ENCODE data around the gene LAMA2. TPM values are rescaled to one million over a fixed set of nuclear protein-coding genes. Genes with fewer than 3 reads are reported as not detected.

The LAMA2 gene
- total RNA-seq, 6 experiments from 2014 or later: 2.9 to 12.1 (median 6.2) TPM

- 48% methylated on average over 2 of the region's 2 CpGs for WGBS (ENCODE audit: insufficient coverage, low coverage, low lambda C conversion rate, missing lambda C conversion rate)
- intact Hi-C loops (cut with DNase I): no loop called here
- ATAC-seq: no peak
Measured at GRCh38 chr6:129191235-129191634, 308.3 kb downstream of the LAMA2 start.

DNA sequence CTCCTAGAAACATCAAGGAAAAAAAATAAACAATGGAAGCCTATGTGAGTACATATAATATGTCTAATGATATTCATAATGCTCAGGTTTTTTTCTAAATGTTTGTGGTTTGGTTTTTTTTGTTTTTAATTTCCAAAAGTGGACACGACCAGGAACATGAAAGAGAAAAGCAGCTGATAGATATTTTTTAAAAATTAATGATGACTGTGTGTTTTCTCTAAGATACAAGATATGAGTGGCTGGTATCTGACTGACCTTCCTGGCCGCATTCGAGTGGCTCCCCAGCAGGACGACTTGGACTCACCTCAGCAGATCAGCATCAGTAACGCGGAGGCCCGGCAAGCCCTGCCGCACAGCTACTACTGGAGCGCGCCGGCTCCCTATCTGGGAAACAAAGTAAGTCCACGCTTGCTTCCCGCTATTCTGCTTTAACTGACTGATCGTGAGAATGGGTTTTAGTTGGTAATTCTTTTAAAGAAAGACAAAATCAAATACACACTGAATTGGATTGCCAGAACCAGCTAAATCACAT lies 309.6 kb downstream of the LAMA2 start:
- WGBS (ENCODE audit: insufficient coverage, low coverage, low lambda C conversion rate, missing lambda C conversion rate): 68% methylated on average over 14 of the region's 14 CpGs
- TF ChIP-seq, protein P1, sequence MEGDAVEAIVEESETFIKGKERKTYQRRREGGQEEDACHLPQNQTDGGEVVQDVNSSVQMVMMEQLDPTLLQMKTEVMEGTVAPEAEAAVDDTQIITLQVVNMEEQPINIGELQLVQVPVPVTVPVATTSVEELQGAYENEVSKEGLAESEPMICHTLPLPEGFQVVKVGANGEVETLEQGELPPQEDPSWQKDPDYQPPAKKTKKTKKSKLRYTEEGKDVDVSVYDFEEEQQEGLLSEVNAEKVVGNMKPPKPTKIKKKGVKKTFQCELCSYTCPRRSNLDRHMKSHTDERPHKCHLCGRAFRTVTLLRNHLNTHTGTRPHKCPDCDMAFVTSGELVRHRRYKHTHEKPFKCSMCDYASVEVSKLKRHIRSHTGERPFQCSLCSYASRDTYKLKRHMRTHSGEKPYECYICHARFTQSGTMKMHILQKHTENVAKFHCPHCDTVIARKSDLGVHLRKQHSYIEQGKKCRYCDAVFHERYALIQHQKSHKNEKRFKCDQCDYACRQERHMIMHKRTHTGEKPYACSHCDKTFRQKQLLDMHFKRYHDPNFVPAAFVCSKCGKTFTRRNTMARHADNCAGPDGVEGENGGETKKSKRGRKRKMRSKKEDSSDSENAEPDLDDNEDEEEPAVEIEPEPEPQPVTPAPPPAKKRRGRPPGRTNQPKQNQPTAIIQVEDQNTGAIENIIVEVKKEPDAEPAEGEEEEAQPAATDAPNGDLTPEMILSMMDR (IDR thresholded peaks at IDR 0.05): no peak
- no peak for TF ChIP-seq POLR2A (IDR thresholded peaks at IDR 0.05)

More at GRCh38 chr6:129191235-129191634, 308.3 kb downstream of the LAMA2 start:
- H3K36me3 ChIP-seq: no peaks in the 10 kb centered on the region
- no peak for TF ChIP-seq POLR2A (IDR thresholded peaks at IDR 0.05)
- TF ChIP-seq, protein P1 (IDR thresholded peaks at IDR 0.05): no peak
- H3K4me1 ChIP-seq: no peaks in the 10 kb centered on the region
- no peak overlapping the region for H3K4me3 ChIP-seq
- H3K9me3 ChIP-seq: no peaks in the 10 kb centered on the region
- no peak for DNase-seq
- H3K27me3 ChIP-seq: no peaks in the 10 kb centered on the region
- H3K27ac ChIP-seq: no peak overlapping the region

DNA sequence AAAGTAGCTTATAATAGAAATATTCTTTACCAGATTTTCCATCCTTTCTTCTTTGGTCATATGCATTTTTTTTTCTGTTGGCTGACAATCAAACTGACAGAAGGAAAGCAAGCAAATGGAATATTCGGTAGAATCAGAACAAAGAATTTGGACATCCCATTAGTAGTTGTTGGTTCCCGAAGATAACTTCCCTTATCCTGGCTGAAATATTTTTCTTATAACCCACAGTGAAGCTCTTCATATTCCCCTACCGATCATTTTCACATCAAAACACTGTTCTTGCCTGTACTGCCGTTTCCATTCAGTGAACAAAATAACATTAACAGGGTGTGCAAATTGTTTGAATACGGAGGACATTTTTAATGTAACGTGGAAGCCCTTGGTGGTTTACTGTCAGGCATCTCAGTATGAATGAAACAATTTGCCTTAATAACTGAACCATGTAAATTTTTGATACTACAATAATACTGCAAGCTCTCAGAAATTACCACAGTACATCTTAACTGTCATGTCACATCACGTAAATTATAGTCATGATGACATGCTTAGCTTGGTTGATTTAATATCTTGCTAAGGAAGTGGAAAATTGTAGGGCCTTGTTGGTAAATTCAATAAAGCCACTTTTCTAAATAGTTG lies 311.5 kb downstream of the LAMA2 start:
- TF ChIP-seq, protein P1 (IDR thresholded peaks at IDR 0.05): no peak
- no peak for TF ChIP-seq POLR2A (IDR thresholded peaks at IDR 0.05)
- Histone ChIP-seq H3K9me3 (no peaks in the 10 kb centered on the region), H3K36me3 (no peaks in the 10 kb centered on the region), H3K27ac (no peak overlapping the region), H3K27me3 (no peaks in the 10 kb centered on the region), H3K4me3 (no peak overlapping the region), H3K4me1 (no peaks in the 10 kb centered on the region)
- intact Hi-C loops (cut with DNase I): no loop called here
- WGBS (ENCODE audit: insufficient coverage, low coverage, low lambda C conversion rate, missing lambda C conversion rate): 62% methylated on average over 7 of the region's 7 CpGs
- DNase-seq (no peak), ATAC-seq (no peak)

More for the DNA sequence above, 309.6 kb downstream of the LAMA2 start:
- intact Hi-C loops (cut with DNase I): no loop called here
- ATAC-seq: no peak
- Histone ChIP-seq H3K4me1 (no peaks in the 10 kb centered on the region), H3K4me3 (no peak overlapping the region), H3K27me3 (no peaks in the 10 kb centered on the region), H3K9me3 (no peaks in the 10 kb centered on the region), H3K27ac (no peak overlapping the region), H3K36me3 (no peaks in the 10 kb centered on the region)
- peak in 1 of 3 donors; percentile 22 for DNase-seq

- H3K4me3 ChIP-seq: no peak overlapping the region
- intact Hi-C loops (cut with DNase I): no loop called here
- H3K9me3 ChIP-seq: no peaks in the 10 kb centered on the region
- no peaks in the 10 kb centered on the region for H3K36me3 ChIP-seq
- 38% methylated on average over 2 of the region's 2 CpGs for WGBS (ENCODE audit: insufficient coverage, low coverage, low lambda C conversion rate, missing lambda C conversion rate)
- TF ChIP-seq, protein P1 (IDR thresholded peaks at IDR 0.05): no peak
- TF ChIP-seq POLR2A (IDR thresholded peaks at IDR 0.05): no peak
- H3K27ac ChIP-seq: no peak overlapping the region
- no peaks in the 10 kb centered on the region for H3K27me3 ChIP-seq
- H3K4me1 ChIP-seq: no peaks in the 10 kb centered on the region
- ATAC-seq (no peak), DNase-seq (no peak)
Measured at GRCh38 chr6:129195161-129195560, 312.2 kb downstream of the LAMA2 start.

Measured in right lobe of liver (tissue), 6 donors.